Uterus (tissue), 4 donors: ENCODE measurements around the gene TMC8. TPM values are rescaled to one million over a fixed set of nuclear protein-coding genes. Genes with fewer than 3 reads are reported as not detected.
A peak's percentile ranks its signal among the peaks of the same experiment; 100 is the strongest.
"Not testable (repeated sequence)": the region's sequence is repeated elsewhere in the genome, so short reads cannot be mapped to it uniquely, and the experiment has no call there.

ENCODE experiments used
- DNase-seq, 2 donors: peaks; one replicate each; pipeline ENCODE4 v3.0.0-alpha.2; 2019 to 2020
- H3K27ac ChIP-seq, 2 donors: fragments of 200-600 bp; sonication (generic); 1 replicate in 1 of 2; 2 replicates in 1 of 2; pipeline ENCODE4 v1.5.1; 2016 to 2018
- H3K27me3 ChIP-seq, 2 donors: fragments of 200-600 bp; sonication (generic); one replicate each; pipeline ENCODE4 v1.5.1; 2018 to 2019; ENCODE audit warnings: control low read depth in 1 of 2
- H3K36me3 ChIP-seq, 2 donors: fragments of 200-600 bp; sonication (generic); one replicate each; pipeline ENCODE4 v1.5.1; 2019; ENCODE audit warnings: control low read depth in 1 of 2
- H3K4me1 ChIP-seq, 2 donors: fragments of 200-600 bp; sonication (generic); one replicate each; pipeline ENCODE4 v1.5.1; 2018 to 2019; ENCODE audit warnings: control low read depth in 1 of 2
- H3K4me3 ChIP-seq, 2 donors: fragments of 200-600 bp; sonication (generic); 1 replicate in 1 of 2; 2 replicates in 1 of 2; pipeline ENCODE4 v1.5.1; 2018 to 2019; ENCODE audit warnings: mild to moderate bottlenecking in 1 of 2
- H3K9me3 ChIP-seq, 2 donors: fragments of 200-600 bp; sonication (generic); one replicate each; pipeline ENCODE4 v1.5.1; 2019; ENCODE audit warnings: control low read depth in 1 of 2
- POLR2A ChIP-seq, 2 donors: fragments of 450-650 bp; IDR thresholded peaks; one replicate each; pipeline ENCODE4 v1.6.1; 2016; ENCODE audit warnings: antibody characterized with exemption in 2 of 2, mild to moderate bottlenecking in 1 of 2, moderate library complexity in 1 of 2
- intact Hi-C: fragments of 100-400 bp; cut with DNase I; formaldehyde crosslinking; loops from one replicate; pipeline ENCODE4 v1.15.1; 2023; ENCODE audit warnings: low total_unique reads
- total RNA-seq, 4 donors: library from RNA; depleted of rRNA in 3 of 4; stranded (reverse); fragments of >200 nt in 3 of 4; gene quantifications; one replicate each; pipeline versions ENCODE4 v1.1.0 to v1.2.4, GENCODE V29; 2014 to 2023
- TF ChIP-seq, protein P1 (sequence below), 4 experiments: fragments of 200-600 bp in 2 of 4; fragments of 450-650 bp in 2 of 4; sonication (generic) in 2 of 4; IDR thresholded peaks; one replicate each; pipeline ENCODE4 v1.5.1; 2016 to 2019; ENCODE audit warnings: antibody characterized with exemption in 4 of 4, mild to moderate bottlenecking in 2 of 4, moderate library complexity in 1 of 4
- donor health status: DM: yes; HTN: yes; CAD: no.

The TMC8 gene
- total RNA-seq, 4 donors from 2014 or later, result 0.51 to 20.1 (median 3.1) TPM

DNA sequence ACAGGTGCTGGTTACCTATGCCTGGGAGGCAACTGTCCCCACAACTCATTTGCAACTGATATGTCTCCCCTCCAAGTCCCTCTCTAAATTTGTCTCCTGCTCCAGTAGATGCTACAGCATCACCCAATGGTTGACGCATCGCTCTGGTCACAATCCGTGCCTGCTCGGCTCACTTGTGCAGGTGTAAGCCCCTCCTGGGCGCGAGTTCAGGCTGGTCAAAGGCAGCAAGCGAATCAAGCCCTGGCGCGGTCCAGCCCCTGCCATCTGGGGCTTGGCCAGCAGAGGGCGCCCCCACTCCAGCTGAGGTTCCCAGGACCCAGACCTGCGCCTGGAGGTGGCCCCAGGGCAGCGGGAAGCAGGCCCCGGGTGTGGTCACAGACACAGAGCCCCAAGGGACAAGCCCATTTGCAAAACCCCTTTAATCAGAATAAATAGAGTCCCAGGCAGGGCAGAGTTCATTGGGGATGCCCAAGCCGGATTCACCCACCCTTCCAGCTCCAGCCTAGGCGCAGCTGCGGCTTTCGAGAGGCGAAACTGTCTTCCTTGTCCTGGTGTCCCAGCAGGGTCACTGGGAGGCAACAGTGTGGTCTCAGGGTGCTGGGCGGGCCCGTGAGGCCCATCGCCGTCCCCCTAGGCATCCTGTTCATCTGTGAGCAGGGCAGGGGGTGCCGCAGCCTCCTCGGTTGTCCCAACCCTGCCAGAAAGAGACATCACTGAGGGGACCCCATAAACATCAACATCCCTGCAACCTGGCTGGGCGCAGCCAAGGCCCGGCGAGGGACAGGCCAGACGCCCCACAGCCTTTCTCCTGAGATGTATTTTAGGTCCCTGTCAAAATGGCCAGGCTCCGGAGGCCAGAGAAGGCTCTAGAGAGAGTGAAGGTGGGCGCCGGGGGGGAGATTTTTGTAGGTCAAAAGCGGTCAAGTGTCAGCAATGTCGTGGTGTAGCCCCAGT lies 17.8 kb upstream of the TMC8 start:
- no peak overlapping the region for H3K4me3 ChIP-seq
- TF ChIP-seq, protein P1, sequence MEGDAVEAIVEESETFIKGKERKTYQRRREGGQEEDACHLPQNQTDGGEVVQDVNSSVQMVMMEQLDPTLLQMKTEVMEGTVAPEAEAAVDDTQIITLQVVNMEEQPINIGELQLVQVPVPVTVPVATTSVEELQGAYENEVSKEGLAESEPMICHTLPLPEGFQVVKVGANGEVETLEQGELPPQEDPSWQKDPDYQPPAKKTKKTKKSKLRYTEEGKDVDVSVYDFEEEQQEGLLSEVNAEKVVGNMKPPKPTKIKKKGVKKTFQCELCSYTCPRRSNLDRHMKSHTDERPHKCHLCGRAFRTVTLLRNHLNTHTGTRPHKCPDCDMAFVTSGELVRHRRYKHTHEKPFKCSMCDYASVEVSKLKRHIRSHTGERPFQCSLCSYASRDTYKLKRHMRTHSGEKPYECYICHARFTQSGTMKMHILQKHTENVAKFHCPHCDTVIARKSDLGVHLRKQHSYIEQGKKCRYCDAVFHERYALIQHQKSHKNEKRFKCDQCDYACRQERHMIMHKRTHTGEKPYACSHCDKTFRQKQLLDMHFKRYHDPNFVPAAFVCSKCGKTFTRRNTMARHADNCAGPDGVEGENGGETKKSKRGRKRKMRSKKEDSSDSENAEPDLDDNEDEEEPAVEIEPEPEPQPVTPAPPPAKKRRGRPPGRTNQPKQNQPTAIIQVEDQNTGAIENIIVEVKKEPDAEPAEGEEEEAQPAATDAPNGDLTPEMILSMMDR (IDR thresholded peaks at IDR 0.05), result peak; percentile 97 to 99 (median 98)
- TF ChIP-seq POLR2A (IDR thresholded peaks at IDR 0.05), result peak in 1 of 2 donors; percentile 18
- H3K9me3 ChIP-seq, result no peaks in the 10 kb centered on the region
- no peaks in the 10 kb centered on the region for H3K36me3 ChIP-seq
- intact Hi-C loops, result loop anchor here (5.0 kb wide), 1 partner anchor 65 kb away; no protein-coding TSS in a partner anchor
- H3K4me1 ChIP-seq, result no peaks in the 10 kb centered on the region
- no peaks in the 10 kb centered on the region for H3K27me3 ChIP-seq
- H3K27ac ChIP-seq, result no peak overlapping the region
- peak; percentile 58 to 76 for DNase-seq

- Histone ChIP-seq H3K36me3 (no peaks in the 10 kb centered on the region), H3K4me1 (no peaks in the 10 kb centered on the region), H3K9me3 (no peaks in the 10 kb centered on the region), H3K4me3 (no peak overlapping the region), H3K27ac (no peak overlapping the region), H3K27me3 (no peaks in the 10 kb centered on the region)
- no peak for TF ChIP-seq POLR2A (IDR thresholded peaks at IDR 0.05)
- TF ChIP-seq, protein P1 (IDR thresholded peaks at IDR 0.05), result no peak
- no peak for DNase-seq
- intact Hi-C loops, result loop anchor here (5.0 kb wide), 1 partner anchor 63 kb away; no protein-coding TSS in a partner anchor
Measured at GRCh38 chr17:78113804-78114785, 16.5 kb upstream of the TMC8 start.

DNA sequence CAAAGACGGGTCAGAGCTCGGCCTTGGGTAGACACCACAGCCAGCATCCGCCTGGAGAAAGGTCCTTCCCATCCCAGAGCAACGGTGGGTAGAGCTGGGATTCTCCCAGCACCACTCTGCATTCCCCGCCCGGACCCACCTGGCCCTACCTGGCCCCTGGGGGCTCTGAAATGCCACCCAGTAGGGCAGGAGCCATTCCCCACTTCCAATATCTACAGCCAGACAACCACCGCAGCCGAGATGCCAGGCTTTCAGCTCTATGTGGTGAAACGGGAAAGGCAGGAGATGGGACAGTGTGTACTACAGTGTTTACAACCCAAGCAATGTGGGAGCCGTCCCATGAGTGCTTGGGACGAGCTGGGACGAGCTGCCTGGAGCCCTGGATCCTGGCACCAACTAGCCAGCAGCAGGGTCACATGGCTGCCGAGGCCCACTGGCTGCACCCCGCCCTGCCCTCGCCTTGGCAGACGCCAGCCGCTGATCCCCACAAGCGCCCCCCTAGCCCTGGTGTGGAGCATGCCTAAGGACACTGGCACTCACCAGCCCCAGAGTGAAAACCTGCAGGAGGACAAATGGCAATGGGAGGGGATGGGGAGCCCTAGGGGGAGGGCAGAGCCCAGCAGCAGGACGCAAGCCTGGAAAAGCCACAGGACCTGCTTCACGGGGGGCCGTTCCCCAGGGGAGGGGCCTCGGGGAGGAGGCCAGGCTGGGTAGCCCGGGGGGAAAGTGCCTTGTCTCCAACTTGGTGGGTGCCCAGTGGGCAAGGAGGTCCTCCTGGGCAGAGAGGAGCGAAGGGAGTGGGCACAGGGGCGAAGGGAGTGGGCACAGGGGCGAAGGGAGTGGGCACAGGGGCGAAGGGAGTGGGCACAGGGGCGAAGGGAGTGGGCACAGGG lies 15.5 kb upstream of the TMC8 start:
- TF ChIP-seq, protein P1 (IDR thresholded peaks at IDR 0.05), result no peak
- no peak for TF ChIP-seq POLR2A (IDR thresholded peaks at IDR 0.05)
- H3K36me3 ChIP-seq, result no peaks in the 10 kb centered on the region
- no peak for DNase-seq
- no peaks in the 10 kb centered on the region for H3K9me3 ChIP-seq
- no peak overlapping the region for H3K4me3 ChIP-seq
- no peaks in the 10 kb centered on the region for H3K27me3 ChIP-seq
- intact Hi-C loops, result loop anchor here (5.0 kb wide), 1 partner anchor 62 kb away; no protein-coding TSS in a partner anchor
- no peaks in the 10 kb centered on the region for H3K4me1 ChIP-seq
- no peak overlapping the region for H3K27ac ChIP-seq

DNA sequence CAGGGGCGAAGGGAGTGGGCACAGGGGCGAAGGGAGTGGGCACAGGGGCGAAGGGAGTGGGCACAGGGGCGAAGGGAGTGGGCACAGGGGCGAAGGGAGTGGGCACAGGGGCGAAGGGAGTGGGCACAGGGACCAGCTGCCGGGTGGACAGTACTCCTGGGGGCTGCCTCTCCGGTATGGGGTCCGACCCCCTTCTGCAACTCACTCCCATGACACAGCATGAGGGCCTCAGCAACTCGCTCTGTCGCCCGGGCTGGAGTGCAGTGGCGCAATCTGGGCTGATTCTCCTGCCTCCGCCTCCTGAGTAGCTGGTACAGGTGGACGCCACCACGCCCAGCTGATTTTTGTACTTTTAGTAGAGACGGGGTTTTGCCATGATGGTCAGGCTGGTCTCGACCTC lies 14.8 kb upstream of the TMC8 start:
- H3K27ac ChIP-seq, H3K4me3 ChIP-seq, intact Hi-C loops, DNase-seq, H3K27me3 ChIP-seq, H3K4me1 ChIP-seq, H3K9me3 ChIP-seq, H3K36me3 ChIP-seq: not testable (repeated sequence)

- Histone ChIP-seq H3K36me3 (no peaks in the 10 kb centered on the region), H3K4me3 (no peak overlapping the region), H3K4me1 (no peaks in the 10 kb centered on the region), H3K9me3 (no peaks in the 10 kb centered on the region), H3K27me3 (no peaks in the 10 kb centered on the region), H3K27ac (no peak overlapping the region)
- intact Hi-C loops, result no loop called here
- TF ChIP-seq POLR2A (IDR thresholded peaks at IDR 0.05), result no peak
- no peak for DNase-seq
Measured at GRCh38 chr17:78116411-78116810, 14.2 kb upstream of the TMC8 start.
